Parathyroid adenoma (tissue), 2 donors: ENCODE data around the gene OR8D4.

Experiments
- H2AFZ ChIP-seq: fragments of 300-600 bp; sonication (generic); one replicate; pipeline ENCODE4 v1.7.0; 2017; ENCODE audit warnings: antibody characterized with exemption, mild to moderate bottlenecking
- H3K27ac ChIP-seq: fragments of 300-600 bp; sonication (generic); one replicate; pipeline ENCODE4 v1.7.0; 2017
- H3K27me3 ChIP-seq: fragments of 300-600 bp; sonication (generic); one replicate; pipeline ENCODE4 v1.7.0; 2017; ENCODE audit warnings: low read length; ENCODE audit not compliant: control insufficient read depth, insufficient read depth
- H3K36me3 ChIP-seq: fragments of 300-600 bp; sonication (generic); one replicate; pipeline ENCODE4 v1.7.0; 2017; ENCODE audit warnings: low read length; ENCODE audit not compliant: control insufficient read depth, insufficient read depth
- H3K4me1 ChIP-seq: fragments of 300-600 bp; sonication (generic); one replicate; pipeline ENCODE4 v1.7.0; 2017; ENCODE audit warnings: control low read depth
- H3K4me2 ChIP-seq: fragments of 300-600 bp; sonication (generic); one replicate; pipeline ENCODE4 v1.7.0; 2017; ENCODE audit warnings: low read length
- H3K4me3 ChIP-seq: fragments of 300-600 bp; sonication (generic); one replicate; pipeline ENCODE4 v1.7.0; 2017; ENCODE audit warnings: low read depth, low read length
- H3K79me2 ChIP-seq: fragments of 300-600 bp; sonication (generic); one replicate; pipeline ENCODE4 v1.7.0; 2017; ENCODE audit warnings: control low read depth
- H3K9ac ChIP-seq: fragments of 300-600 bp; sonication (generic); one replicate; pipeline ENCODE4 v1.7.0; 2017; ENCODE audit warnings: mild to moderate bottlenecking
- H3K9me3 ChIP-seq: fragments of 300-600 bp; sonication (generic); one replicate; pipeline ENCODE4 v1.7.0; 2017; ENCODE audit warnings: low read length; ENCODE audit not compliant: control insufficient read depth
- TF ChIP-seq, protein P1 (sequence below): fragments of 300-600 bp; sonication (generic); IDR thresholded peaks from one replicate; pipeline ENCODE4 v1.7.0; 2017; ENCODE audit warnings: antibody characterized with exemption, mild to moderate bottlenecking
- donor health status: primary hyperparathyroidism.

OR8D4 gene

DNA sequence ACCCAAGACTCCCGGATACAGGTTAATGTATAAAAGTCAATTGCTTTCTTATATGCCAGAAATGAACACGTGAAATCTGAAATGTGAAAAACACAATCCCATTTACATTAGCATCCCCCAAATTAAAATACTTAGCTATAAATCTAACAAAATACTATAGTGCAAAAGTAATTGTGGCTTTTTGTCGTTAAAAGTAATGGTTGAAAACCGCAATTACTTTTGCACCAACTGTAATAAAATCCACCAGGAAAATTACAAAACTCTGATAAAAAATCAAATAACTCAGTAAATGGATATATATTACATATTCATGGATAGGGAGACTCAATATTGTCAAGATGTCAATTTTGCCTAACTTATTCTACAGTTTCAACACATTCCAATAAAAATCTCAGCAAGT, 21.1 kb upstream of the OR8D4 start:
- H3K4me1 ChIP-seq: no peaks in the 10 kb centered on the region
- no peak overlapping the region for H3K4me2 ChIP-seq
- H3K4me3 ChIP-seq: no peak overlapping the region
- TF ChIP-seq, protein P1, sequence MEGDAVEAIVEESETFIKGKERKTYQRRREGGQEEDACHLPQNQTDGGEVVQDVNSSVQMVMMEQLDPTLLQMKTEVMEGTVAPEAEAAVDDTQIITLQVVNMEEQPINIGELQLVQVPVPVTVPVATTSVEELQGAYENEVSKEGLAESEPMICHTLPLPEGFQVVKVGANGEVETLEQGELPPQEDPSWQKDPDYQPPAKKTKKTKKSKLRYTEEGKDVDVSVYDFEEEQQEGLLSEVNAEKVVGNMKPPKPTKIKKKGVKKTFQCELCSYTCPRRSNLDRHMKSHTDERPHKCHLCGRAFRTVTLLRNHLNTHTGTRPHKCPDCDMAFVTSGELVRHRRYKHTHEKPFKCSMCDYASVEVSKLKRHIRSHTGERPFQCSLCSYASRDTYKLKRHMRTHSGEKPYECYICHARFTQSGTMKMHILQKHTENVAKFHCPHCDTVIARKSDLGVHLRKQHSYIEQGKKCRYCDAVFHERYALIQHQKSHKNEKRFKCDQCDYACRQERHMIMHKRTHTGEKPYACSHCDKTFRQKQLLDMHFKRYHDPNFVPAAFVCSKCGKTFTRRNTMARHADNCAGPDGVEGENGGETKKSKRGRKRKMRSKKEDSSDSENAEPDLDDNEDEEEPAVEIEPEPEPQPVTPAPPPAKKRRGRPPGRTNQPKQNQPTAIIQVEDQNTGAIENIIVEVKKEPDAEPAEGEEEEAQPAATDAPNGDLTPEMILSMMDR: no peak
- no peak overlapping the region for H3K27ac ChIP-seq
- H3K36me3 ChIP-seq: no peaks in the 10 kb centered on the region
- no peaks in the 10 kb centered on the region for H3K27me3 ChIP-seq
- no peaks in the 10 kb centered on the region for H3K79me2 ChIP-seq
- no peaks in the 10 kb centered on the region for H3K9me3 ChIP-seq
- no peak overlapping the region for H2AFZ ChIP-seq
- H3K9ac ChIP-seq: no peak overlapping the region

DNA sequence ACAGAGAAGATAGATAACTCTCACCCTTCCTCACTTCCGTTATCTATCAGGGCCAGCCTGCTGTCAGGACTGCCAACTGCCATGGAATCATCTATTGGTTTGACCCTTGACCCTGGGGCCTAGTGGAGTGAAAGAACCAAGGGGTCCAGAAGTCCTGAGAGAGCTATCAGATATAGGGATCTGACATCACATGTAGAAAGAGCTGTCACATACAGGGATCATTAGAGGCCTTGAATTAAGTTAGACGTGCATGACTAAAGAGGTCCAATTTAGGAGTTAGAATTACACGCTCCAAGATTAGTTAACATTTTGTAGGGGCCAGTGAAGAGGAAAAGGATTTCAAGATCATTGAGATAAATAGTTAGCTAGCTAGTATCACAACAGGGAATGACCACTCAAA, 16.4 kb upstream of the OR8D4 start, which contains the start of gene TMEM225:
Gene TMEM225, minus strand, starts transcription at position 101 of the 400 bp plus-strand sequence. CDS start 245 bp downstream, outside the sequence.
- no peaks in the 10 kb centered on the region for H3K27me3 ChIP-seq
- TF ChIP-seq, protein P1: no peak
- H3K36me3 ChIP-seq: no peaks in the 10 kb centered on the region
- no peaks in the 10 kb centered on the region for H3K79me2 ChIP-seq
- no peak within 1 kb of the TSS for H3K4me2 ChIP-seq
- no peak within 1 kb of the TSS for H3K27ac ChIP-seq
- H3K4me3 ChIP-seq: no peak within 1 kb of the TSS
- no peaks in the 10 kb centered on the region for H3K9me3 ChIP-seq
- H3K4me1 ChIP-seq: no peaks in the 10 kb centered on the region
- H2AFZ ChIP-seq: no peak within 1 kb of the TSS
- H3K9ac ChIP-seq: no peak within 1 kb of the TSS

DNA sequence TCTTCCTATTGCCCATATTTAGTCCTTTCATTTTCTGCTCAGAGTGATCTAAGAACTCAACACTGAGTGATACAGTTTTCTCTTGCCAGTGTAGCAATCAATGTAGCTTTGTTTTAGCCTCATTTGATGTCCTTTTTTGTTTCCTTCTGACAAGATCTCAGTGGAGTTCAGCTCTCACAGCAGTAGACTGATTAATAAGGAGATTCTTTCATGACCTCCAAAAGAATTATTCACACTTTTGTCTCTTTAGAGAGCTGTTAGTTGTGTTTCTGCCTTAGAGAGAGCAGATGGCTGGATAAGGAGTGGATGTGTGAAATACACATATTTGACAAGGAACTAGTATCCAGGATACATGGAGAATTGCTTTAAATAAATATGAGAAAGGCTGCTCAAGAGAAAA, 9.9 kb upstream of the OR8D4 start:
- H3K9me3 ChIP-seq: no peaks in the 10 kb centered on the region
- no peaks in the 10 kb centered on the region for H3K36me3 ChIP-seq
- no peak overlapping the region for H3K9ac ChIP-seq
- TF ChIP-seq, protein P1: no peak
- H3K4me1 ChIP-seq: no peaks in the 10 kb centered on the region
- H3K27me3 ChIP-seq: no peaks in the 10 kb centered on the region
- no peaks in the 10 kb centered on the region for H3K79me2 ChIP-seq
- H3K4me2 ChIP-seq: no peak overlapping the region
- H3K4me3 ChIP-seq: no peak overlapping the region
- no peak overlapping the region for H2AFZ ChIP-seq
- H3K27ac ChIP-seq: no peak overlapping the region

DNA sequence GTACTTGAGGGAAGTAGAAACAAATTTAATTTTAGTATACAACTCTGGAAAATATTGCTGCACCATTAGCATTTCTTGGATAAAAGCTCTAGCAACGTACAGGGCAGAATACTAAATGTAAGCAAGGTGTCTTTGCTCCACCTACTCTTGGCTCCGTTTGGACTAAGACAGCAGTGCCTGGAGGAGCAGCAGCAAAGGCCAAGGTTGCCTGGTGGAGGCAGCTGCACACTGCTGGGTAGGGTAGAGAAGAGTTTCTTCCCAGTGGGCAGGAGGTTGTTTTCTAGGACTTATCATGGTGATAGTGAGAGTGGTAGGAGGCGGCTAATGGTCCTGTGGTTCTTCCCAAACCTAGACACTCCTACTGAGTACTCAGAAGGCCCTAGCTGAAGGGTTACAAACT, 2.2 kb upstream of the OR8D4 start:
- H3K27me3 ChIP-seq: no peaks in the 10 kb centered on the region
- no peak overlapping the region for H3K9ac ChIP-seq
- H3K9me3 ChIP-seq: no peaks in the 10 kb centered on the region
- no peak overlapping the region for H3K4me3 ChIP-seq
- no peak overlapping the region for H2AFZ ChIP-seq
- H3K79me2 ChIP-seq: no peaks in the 10 kb centered on the region
- no peak overlapping the region for H3K4me2 ChIP-seq
- no peaks in the 10 kb centered on the region for H3K36me3 ChIP-seq
- no peak overlapping the region for H3K27ac ChIP-seq
- TF ChIP-seq, protein P1: no peak
- H3K4me1 ChIP-seq: no peaks in the 10 kb centered on the region

DNA sequence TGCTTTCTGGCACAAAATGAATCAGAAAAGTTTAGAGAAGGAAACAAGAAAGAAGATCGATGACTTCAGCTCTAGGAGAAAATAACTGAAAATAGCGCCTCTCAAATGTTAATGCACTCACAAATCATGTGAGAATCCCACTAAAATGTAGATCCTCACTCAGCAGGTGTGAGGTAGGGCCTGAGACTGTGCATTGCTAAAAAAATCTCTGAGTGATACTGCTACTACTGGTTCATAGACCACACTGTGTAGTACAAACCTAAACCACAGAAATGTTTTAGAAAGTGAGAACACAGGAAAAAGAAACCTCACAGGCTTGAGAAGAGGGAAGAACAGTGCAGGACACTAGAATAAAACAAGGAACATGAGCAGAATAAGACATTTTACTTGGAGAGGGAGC, 2.0 kb downstream of the OR8D4 start:
- Histone ChIP-seq H3K27ac (no peak overlapping the region), H3K79me2 (no peaks in the 10 kb centered on the region), H3K36me3 (no peaks in the 10 kb centered on the region), H3K9ac (no peak overlapping the region), H2AFZ (no peak overlapping the region), H3K4me3 (no peak overlapping the region), H3K9me3 (no peaks in the 10 kb centered on the region), H3K4me2 (no peak overlapping the region), H3K4me1 (no peaks in the 10 kb centered on the region), H3K27me3 (no peaks in the 10 kb centered on the region)
- TF ChIP-seq, protein P1: no peak
